ENCODE results near the gene IFNLR1. TPM values are rescaled to one million over a fixed set of nuclear protein-coding genes. Genes with fewer than 3 reads are reported as not detected.

The IFNLR1 gene
- total and polyA plus RNA-seq, 9 of the 15 experiments (the other 6 are each of a cell fraction or from before 2014, with no cell fraction given): not detected

GRCh38 chr1:24111262-24111995, 75.7 kb downstream of the IFNLR1 start:
- Histone ChIP-seq H3K79me2 (ENCODE audit: control insufficient read depth, insufficient read depth, low read length) (no peaks in the 10 kb centered on the region), H3K9me1 (ENCODE audit: control insufficient read depth, insufficient read depth, low read length) (no peaks in the 10 kb centered on the region), H3K27me3 (ENCODE audit: control insufficient read depth in 2 of 2, insufficient read depth in 2 of 2, low read length in 2 of 2) (peaks cover 61 to 89% of the 10 kb centered on the region in 2 experiments), H3K4me3 (no peak overlapping the region), H3K4me2 (ENCODE audit: insufficient read depth, low read length) (no peak overlapping the region), H4K20me1 (replicated peaks; ENCODE audit: control insufficient read depth, insufficient read depth, low read length) (peaks cover 14% of the 10 kb centered on the region), H2AFZ (ENCODE audit: low read depth, low read length) (no peak overlapping the region), H3K27ac (ENCODE audit: extremely low read depth, low read depth, low read length) (no peak overlapping the region), H3K9me3 (replicated peaks; ENCODE audit: control insufficient read depth, insufficient read depth, low read depth, low read length) (no peaks in the 10 kb centered on the region), H3K4me1 (replicated peaks in 1 of 2; ENCODE audit: control insufficient read depth in 2 of 2, insufficient read depth in 2 of 2, low read length in 2 of 2) (peaks cover 0 to 24% of the 10 kb centered on the region in 2 experiments; a peak in 3 of 5 replicates), H3K9ac (ENCODE audit: insufficient read depth in 1 of 2, low read depth in 2 of 2, low read length in 2 of 2) (0 out of 4 replicates have a peak overlapping the region, but pooled peaks of 1 of the 2 experiments have one; percentile 16), H3K36me3 (ENCODE audit: control insufficient read depth, insufficient read depth, low read length) (no peaks in the 10 kb centered on the region)
- WGBS (ENCODE audit: insufficient coverage, low coverage, missing lambda C conversion rate): 5% methylated on average over 20 of the region's 20 CpGs
- intact Hi-C loops (cut with micrococcal nuclease): loop anchor here (5.0 kb wide), 1 partner anchor 164 kb away; no protein-coding TSS in a partner anchor
- no TSS peak for BruUV-seq (replicated peaks)
- ChIA-PET POLR2A (interaction anchor here (0.6 to 1.7 kb wide), 5 partner anchors 9 to 429 kb away, joined by 3 to 9 read pairs (median 3); no protein-coding TSS in a partner anchor), CTCF (ENCODE audit: low intra/inter-chr PET ratio) (interaction anchor here (1.0 to 1.5 kb wide), 3 partner anchors 40 to 339 kb away, joined by 3 to 7 read pairs (median 4); no protein-coding TSS in a partner anchor)
- no peak for ATAC-seq
- no peak for FAIRE-seq
- in situ Hi-C loops (cut with MboI): no loop called here
- TF ChIP-seq MYC (IDR thresholded peaks at IDR 0.05; ENCODE audit: low read depth, low read length): no peak
- no peak for TF ChIP-seq MYC (CRISPR knock-in tag; IDR thresholded peaks at IDR 0.05; ENCODE audit: borderline replicate concordance, low read depth)
- TF ChIP-seq ZNF316 (IDR thresholded peaks at IDR 0.05): peak; percentile 80
- TF ChIP-seq MAFG (tag; conservative IDR thresholded peaks at IDR 0.05): peak; percentile 41
- TF ChIP-seq RBBP5 (IDR thresholded peaks at IDR 0.05; ENCODE audit: borderline replicate concordance, insufficient read depth, low read length, poor library complexity, severe bottlenecking): no peak
- TF ChIP-seq, protein P1, sequence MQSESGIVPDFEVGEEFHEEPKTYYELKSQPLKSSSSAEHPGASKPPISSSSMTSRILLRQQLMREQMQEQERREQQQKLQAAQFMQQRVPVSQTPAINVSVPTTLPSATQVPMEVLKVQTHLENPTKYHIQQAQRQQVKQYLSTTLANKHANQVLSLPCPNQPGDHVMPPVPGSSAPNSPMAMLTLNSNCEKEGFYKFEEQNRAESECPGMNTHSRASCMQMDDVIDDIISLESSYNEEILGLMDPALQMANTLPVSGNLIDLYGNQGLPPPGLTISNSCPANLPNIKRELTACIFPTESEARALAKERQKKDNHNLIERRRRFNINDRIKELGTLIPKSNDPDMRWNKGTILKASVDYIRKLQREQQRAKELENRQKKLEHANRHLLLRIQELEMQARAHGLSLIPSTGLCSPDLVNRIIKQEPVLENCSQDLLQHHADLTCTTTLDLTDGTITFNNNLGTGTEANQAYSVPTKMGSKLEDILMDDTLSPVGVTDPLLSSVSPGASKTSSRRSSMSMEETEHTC (IDR thresholded peaks at IDR 0.05): no peak
- peak; percentile 52; the same call in 1 of the 2 replicates for TF ChIP-seq C11orf30 (IDR thresholded peaks at IDR 0.05; ENCODE audit: low read depth)
- no peak for TF ChIP-seq FOXJ3 (CRISPR knock-in tag; IDR thresholded peaks at IDR 0.05)
- TF ChIP-seq, protein P2, sequence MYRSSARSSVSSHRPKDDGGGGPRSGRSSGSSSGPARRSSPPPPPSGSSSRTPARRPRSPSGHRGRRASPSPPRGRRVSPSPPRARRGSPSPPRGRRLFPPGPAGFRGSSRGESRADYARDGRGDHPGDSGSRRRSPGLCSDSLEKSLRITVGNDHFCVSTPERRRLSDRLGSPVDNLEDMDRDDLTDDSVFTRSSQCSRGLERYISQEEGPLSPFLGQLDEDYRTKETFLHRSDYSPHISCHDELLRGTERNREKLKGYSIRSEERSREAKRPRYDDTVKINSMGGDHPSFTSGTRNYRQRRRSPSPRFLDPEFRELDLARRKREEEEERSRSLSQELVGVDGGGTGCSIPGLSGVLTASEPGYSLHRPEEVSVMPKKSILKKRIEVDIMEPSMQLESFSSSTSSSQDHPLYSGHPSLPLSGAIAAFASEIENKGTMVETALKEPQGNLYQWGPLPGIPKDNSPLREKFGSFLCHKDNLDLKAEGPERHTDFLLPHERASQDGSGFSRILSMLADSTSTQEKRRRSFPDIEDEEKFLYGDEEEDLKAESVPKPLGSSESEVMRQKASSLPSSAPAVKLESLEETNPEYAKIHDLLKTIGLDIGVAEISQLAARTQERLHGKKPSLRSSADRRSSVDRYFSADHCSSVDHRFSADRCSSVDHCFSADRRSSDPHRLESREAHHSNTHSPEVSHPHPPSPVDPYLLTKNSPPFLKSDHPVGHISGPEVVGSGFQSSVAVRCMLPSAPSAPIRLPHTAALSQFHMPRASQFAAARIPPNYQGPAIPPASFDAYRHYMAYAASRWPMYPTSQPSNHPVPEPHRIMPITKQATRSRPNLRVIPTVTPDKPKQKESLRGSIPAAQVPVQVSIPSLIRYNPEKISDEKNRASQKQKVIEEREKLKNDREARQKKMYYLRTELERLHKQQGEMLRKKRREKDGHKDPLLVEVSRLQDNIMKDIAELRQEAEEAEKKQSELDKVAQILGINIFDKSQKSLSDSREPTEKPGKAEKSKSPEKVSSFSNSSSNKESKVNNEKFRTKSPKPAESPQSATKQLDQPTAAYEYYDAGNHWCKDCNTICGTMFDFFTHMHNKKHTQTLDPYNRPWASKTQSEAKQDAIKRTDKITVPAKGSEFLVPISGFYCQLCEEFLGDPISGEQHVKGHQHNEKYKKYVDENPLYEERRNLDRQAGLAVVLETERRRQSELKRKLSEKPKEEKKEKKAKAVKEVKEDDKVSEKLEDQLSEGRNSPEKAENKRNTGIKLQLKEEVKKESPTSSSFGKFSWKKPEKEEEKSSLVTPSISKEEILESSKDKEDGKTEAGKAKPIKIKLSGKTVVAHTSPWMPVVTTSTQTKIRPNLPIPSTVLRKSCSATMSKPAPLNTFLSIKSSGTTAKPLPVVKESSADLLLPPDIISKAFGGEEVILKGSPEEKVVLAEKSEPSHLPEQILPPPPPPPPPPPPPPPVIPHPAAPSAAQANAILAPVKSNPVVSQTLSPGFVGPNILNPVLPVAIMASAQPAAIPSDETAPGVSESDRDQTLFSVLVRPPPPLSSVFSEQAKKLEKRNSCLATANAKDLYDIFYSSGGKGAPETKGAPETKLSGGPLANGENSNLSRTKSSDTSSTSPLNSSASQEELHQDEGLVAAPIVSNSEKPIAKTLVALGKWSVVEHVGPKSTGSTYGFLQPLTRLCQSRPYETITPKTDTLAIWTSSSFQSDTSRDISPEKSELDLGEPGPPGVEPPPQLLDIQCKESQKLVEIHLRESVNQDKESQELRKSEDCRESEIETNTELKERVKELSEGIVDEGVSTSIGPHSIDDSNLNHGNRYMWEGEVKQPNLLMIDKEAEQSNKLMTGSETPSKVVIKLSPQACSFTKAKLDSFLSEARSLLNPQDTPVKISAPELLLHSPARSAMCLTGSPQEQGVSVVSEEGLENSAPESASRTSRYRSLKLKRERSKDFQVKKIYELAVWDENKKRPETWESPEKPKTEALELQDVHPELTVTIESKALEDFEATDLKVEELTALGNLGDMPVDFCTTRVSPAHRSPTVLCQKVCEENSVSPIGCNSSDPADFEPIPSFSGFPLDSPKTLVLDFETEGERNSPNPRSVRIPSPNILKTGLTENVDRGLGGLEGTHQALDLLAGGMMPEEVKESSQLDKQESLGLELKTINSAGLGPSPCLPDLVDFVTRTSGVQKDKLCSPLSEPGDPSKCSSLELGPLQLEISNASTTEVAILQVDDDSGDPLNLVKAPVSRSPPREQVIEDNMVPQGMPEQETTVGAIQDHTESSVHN (IDR thresholded peaks at IDR 0.05; ENCODE audit: borderline replicate concordance in 1 of 2, low read depth in 1 of 2): no peak
- no peak for DNase-seq (ENCODE audit: extremely low read depth in 1 of 4, low spot score in 3 of 4)

Measured in K562 (cell line).